ENCODE measurements around the gene RCAN2.

GRCh38 chr6:46219661-46220060, 271.6 kb downstream of the RCAN2 start:
- no peak for TF ChIP-seq EP300 (conservative IDR thresholded peaks at IDR 0.05; ENCODE audit: poor library complexity, severe bottlenecking)
- no peak for TF ChIP-seq MXI1 (conservative IDR thresholded peaks at IDR 0.05; ENCODE audit: poor library complexity, severe bottlenecking)
- TF ChIP-seq CTCF (IDR thresholded peaks at IDR 0.05; ENCODE audit: poor library complexity, severe bottlenecking) = no peak
- TF ChIP-seq REST (IDR thresholded peaks at IDR 0.05; ENCODE audit: borderline replicate concordance) = no peak
- no peak for TF ChIP-seq RAD21 (conservative IDR thresholded peaks at IDR 0.05)
- TF ChIP-seq SMC3 (conservative IDR thresholded peaks at IDR 0.05; ENCODE audit: poor library complexity) = no peak
- TF ChIP-seq EZH2 (IDR thresholded peaks at IDR 0.05; ENCODE audit: borderline replicate concordance, insufficient read depth, low read length, poor library complexity, severe bottlenecking) = no peak
